Esophagus squamous epithelium (tissue), 4 donors: ENCODE data around the gene PHF21B.

Experiments used
- CTCF ChIP-seq, 6 experiments: fragments of 450-650 bp in 4 of 6; fragments of 200-600 bp in 2 of 6; sonication (generic) in 2 of 6; IDR thresholded peaks; one replicate each; pipeline ENCODE4 v1.5.1; 2016 to 2019; ENCODE audit warnings: antibody characterized with exemption in 6 of 6, mild to moderate bottlenecking in 4 of 6, moderate library complexity in 4 of 6
- POLR2A ChIP-seq, 4 donors: fragments of 450-650 bp; IDR thresholded peaks; one replicate each; pipeline ENCODE4 v1.6.1; 2017; ENCODE audit warnings: antibody characterized with exemption in 4 of 4, mild to moderate bottlenecking in 4 of 4, moderate library complexity in 3 of 4

- no peak for TF ChIP-seq CTCF (IDR thresholded peaks at IDR 0.05)
- no peak for TF ChIP-seq POLR2A (IDR thresholded peaks at IDR 0.05)
Observed at GRCh38 chr22:45019861-45020655, 10.3 kb upstream of the PHF21B start.
